Testis (tissue), 3 donors: Measurements from ENCODE around the gene CPNE4. TPM values are rescaled to one million over a fixed set of nuclear protein-coding genes. Genes with fewer than 3 reads are reported as not detected.

ENCODE experiments used
- DNase-seq: peaks from one replicate; pipeline ENCODE4 v3.0.0-alpha.2; 2019
- H3K27ac ChIP-seq, 2 donors: fragments of 200-600 bp; sonication (generic); one replicate each; pipeline ENCODE4 v1.5.1; 2019
- H3K27me3 ChIP-seq: fragments of 200-600 bp; sonication (generic); one replicate; pipeline ENCODE4 v1.5.1; 2019
- H3K36me3 ChIP-seq: fragments of 200-600 bp; sonication (generic); one replicate; pipeline ENCODE4 v1.5.1; 2017; ENCODE audit warnings: low read depth; ENCODE audit errors: missing control alignments
- H3K4me1 ChIP-seq: fragments of 200-600 bp; sonication (generic); one replicate; pipeline ENCODE4 v1.5.1; 2019
- H3K4me3 ChIP-seq, 2 donors: fragments of 200-600 bp; sonication (generic); one replicate each; pipeline ENCODE4 v1.5.1; 2017 to 2019
- H3K9me3 ChIP-seq: fragments of 200-600 bp; sonication (generic); one replicate; pipeline ENCODE4 v1.5.1; 2017
- CTCF ChIP-seq, 3 experiments: fragments of 450-650 bp in 2 of 3; fragments of 200-600 bp in 1 of 3; sonication (generic) in 1 of 3; IDR thresholded peaks; one replicate each; pipeline ENCODE4 v1.5.1; 2016 to 2019; ENCODE audit warnings: antibody characterized with exemption in 3 of 3, mild to moderate bottlenecking in 2 of 3, moderate library complexity in 1 of 3
- POLR2A ChIP-seq: fragments of 450-650 bp; IDR thresholded peaks from one replicate; pipeline ENCODE4 v1.6.1; 2017; ENCODE audit warnings: antibody characterized with exemption, mild to moderate bottlenecking, moderate library complexity
- WGBS, 2 donors: methylation state at CpG; one replicate each; pipeline ENCODE4 v1.1.5; 2018; 5-methylcytosine and 5-hydroxymethylcytosine counted together
- intact Hi-C: fragments of 100-400 bp; cut with DNase I; formaldehyde crosslinking; loops from one replicate; pipeline ENCODE4 v1.15.1; 2023; ENCODE audit warnings: low total_unique reads
- polyA plus RNA-seq: library from polyadenylated mRNA; stranded (reverse); fragments of 350-450 nt; fragmentation: Illumina TruSeq; extraction: RNeasy Lipid Tissue Mini Kit (QIAGEN cat#74804); gene quantifications from one replicate; pipeline ENCODE4 v1.2.3, GENCODE V29; 2014; ENCODE audit warnings: low read depth, low replicate concordance; ENCODE audit not compliant: insufficient read depth
- total RNA-seq, 2 donors: library from RNA; depleted of rRNA; stranded (reverse); fragments of >200 nt; gene quantifications; one replicate each; pipeline ENCODE4 v1.2.3, GENCODE V29; 2016

Gene CPNE4
- total and polyA plus RNA-seq, 3 donors from 2014 or later, result 2.4 to 8.4 (median 4.5) TPM

- Histone ChIP-seq H3K9me3 (no peaks in the 10 kb centered on the region), H3K27ac (no peak overlapping the region), H3K4me1 (no peaks in the 10 kb centered on the region), H3K4me3 (no peak overlapping the region), H3K27me3 (no peaks in the 10 kb centered on the region), H3K36me3 (no peaks in the 10 kb centered on the region)
- intact Hi-C loops, result no loop called here
- no peak for DNase-seq
- no peak for TF ChIP-seq CTCF (IDR thresholded peaks at IDR 0.05)
- no peak for TF ChIP-seq POLR2A
These were observed 259.2 kb downstream of the CPNE4 start for GRCh38 chr3:131775650-131776049.

DNA sequence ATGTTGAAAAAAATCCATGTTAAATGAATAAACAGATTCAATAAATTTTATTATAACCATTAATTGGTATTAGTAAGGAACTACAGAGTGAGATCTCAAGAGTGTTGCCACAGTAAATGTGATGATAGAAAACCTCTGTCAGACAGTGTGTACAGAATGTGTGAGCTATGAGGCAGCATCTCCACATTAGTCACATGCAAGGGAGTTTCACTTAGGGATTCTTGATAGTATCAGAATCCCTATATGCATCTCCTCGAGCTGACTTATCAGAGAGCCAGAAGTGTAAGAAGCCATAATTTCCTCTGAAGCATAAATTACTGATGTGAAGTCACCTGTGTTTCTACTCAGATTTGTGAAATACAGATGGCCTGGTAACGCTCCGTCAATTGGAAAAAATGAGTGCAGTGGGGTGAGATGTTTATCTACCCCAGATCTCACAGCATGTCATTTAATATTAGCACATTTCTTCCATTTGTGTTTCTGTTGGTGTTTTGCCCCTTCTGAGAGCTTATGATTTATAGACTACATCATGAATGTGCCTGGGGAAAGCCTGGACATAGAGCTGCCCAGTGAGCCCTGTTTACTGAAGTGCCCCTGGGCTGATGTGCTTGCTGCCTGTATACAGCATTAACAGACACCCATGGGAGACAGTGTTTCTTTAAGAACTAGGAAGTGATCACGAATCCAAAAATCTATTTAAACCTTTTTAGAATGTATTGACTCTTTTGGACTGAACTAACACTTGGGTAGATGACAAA, 262.4 kb downstream of the CPNE4 start:
- H3K27ac ChIP-seq, result no peak overlapping the region
- no peaks in the 10 kb centered on the region for H3K4me1 ChIP-seq
- no peak for TF ChIP-seq CTCF (IDR thresholded peaks at IDR 0.05)
- H3K9me3 ChIP-seq, result no peaks in the 10 kb centered on the region
- H3K36me3 ChIP-seq, result no peaks in the 10 kb centered on the region
- intact Hi-C loops, result no loop called here
- WGBS, 2 donors, result 65 to 78% methylated on average over 4 of the region's 4 CpGs
- no peaks in the 10 kb centered on the region for H3K27me3 ChIP-seq
- H3K4me3 ChIP-seq, result no peak overlapping the region
- DNase-seq, result no peak

DNA sequence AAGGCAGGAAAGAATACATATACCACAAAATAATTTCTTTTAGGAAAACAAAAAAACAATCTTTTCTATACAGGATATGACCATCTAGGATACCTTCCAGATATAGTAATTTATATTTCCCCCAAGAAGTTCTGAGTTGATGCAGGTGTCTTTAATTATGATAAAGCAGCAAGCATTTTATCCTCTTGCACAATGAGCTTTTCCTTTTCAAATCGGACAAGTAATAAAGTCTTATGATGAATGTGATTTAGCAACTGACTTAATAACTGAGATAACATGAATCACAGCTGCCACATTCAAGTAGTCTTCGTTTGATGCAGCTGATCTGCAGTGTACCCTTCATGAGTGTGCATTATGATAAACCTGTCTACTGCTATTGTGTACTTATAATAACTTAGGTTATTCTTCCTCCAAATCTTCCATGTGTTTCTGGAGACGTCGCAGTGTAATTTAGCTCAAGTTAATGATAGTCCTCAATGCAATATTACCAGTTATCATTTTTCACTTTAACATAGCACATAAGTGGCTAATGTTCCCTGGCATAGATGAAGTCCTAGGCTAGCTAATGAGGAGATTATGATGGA, 271.7 kb downstream of the CPNE4 start:
- Histone ChIP-seq H3K4me3 (no peak overlapping the region), H3K9me3 (no peaks in the 10 kb centered on the region), H3K27me3 (no peaks in the 10 kb centered on the region), H3K27ac (no peak overlapping the region), H3K4me1 (no peaks in the 10 kb centered on the region), H3K36me3 (no peaks in the 10 kb centered on the region)
- 46 to 48% methylated on average over 4 of the region's 4 CpGs for WGBS, 2 donors
- intact Hi-C loops, result no loop called here
- DNase-seq, result no peak
- no peak for TF ChIP-seq POLR2A
- TF ChIP-seq CTCF (IDR thresholded peaks at IDR 0.05), result no peak

DNA sequence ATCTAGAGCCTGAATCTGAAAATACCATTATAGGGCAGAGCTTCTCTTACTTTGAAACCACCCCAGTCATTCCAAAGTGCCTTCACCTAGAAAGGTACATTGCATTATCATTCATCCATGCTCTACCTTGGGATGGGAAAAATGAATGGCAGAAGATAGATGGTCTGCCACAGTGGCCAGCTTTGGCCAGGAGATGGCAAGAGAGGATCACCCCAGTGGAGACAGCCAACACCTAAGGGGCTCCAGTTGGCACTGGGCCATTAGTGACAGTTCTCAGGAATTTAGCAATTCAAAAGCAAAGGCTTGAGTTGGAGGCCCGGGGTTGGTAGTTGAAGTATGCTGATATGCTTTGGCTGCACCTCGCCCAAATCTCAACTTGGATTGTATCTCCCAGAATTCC, 278.4 kb downstream of the CPNE4 start:
- Histone ChIP-seq H3K27ac (no peak overlapping the region), H3K36me3 (no peaks in the 10 kb centered on the region), H3K4me1 (no peaks in the 10 kb centered on the region), H3K4me3 (no peak overlapping the region), H3K9me3 (no peaks in the 10 kb centered on the region), H3K27me3 (no peaks in the 10 kb centered on the region)
- no peak for TF ChIP-seq POLR2A
- TF ChIP-seq CTCF (IDR thresholded peaks at IDR 0.05), result no peak
- DNase-seq, result no peak
- WGBS, 2 donors, result 90 to 96% methylated on average over 2 of the region's 2 CpGs
- intact Hi-C loops, result no loop called here

DNA sequence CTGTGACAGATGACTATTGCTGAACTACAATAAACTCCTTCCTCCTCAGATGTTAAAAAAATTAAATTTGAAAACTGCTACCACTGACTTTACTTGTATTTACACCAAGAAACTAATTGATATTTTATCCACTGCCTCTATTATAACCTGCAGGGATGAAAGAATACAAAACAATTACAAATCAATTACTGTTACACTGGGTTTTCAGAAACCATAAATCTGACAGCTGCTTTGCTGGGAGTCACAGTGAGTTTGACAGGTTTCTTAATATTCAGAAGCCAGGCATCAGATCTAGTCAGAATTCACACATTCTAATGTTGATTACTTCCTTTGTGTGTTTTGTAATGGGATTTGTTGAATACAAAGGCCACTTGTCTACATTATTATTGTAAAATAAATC, 279.4 kb downstream of the CPNE4 start:
- no peak overlapping the region for H3K4me3 ChIP-seq
- H3K36me3 ChIP-seq, result no peaks in the 10 kb centered on the region
- no peak for DNase-seq
- TF ChIP-seq POLR2A (no peak), CTCF (IDR thresholded peaks at IDR 0.05) (no peak)
- H3K27ac ChIP-seq, result no peak overlapping the region
- no peaks in the 10 kb centered on the region for H3K4me1 ChIP-seq
- H3K27me3 ChIP-seq, result no peaks in the 10 kb centered on the region
- intact Hi-C loops, result no loop called here
- H3K9me3 ChIP-seq, result no peaks in the 10 kb centered on the region
